ENCODE data around the gene EFS.

Gene EFS

DNA sequence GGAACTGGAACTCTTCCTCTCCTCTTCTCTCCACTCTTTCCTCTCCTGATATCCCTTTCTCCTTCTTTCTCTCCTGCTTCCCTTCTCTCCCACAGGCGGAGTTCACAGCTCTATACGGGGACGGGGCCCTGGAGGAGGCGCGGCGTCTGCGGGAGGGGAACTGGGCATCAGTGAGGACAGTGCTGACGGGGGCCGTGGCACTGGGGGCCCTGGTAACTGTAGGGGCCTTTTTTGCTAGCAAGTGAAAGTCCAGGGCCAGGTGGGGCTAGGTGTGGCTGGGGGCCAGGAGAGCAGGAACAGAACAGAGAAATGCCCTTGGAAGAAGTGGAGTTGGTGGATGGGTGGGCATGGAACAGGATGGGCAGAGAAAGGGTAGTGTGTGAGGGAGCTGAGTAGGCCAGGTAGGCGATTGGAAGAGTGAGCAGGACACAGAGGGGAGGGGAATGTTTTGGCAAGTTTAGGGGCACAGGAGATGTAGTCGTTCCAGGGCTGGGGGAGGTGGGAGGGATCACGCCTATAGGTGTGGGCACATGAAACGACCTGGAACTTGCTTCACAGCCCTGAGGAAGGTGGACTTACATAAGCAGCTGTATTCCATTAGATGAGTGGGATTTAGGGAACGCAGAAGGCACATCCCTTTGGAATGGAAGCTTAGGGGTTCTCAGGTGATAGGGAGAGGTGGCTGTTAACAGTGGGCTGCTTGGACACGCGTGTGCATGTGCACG lies 56.1 kb downstream of the EFS start:
- no peak for ATAC-seq
- TF ChIP-seq PPARA (CRISPR knock-in tag; IDR thresholded peaks at IDR 0.05; ENCODE audit: borderline replicate concordance) (no peak), GLIS3 (CRISPR knock-in tag; IDR thresholded peaks at IDR 0.05) (no peak), OSR1 (CRISPR knock-in tag; IDR thresholded peaks at IDR 0.05) (no peak), ZNF565 (CRISPR knock-in tag; conservative IDR thresholded peaks at IDR 0.05; ENCODE audit: low read depth) (no peak), ARNTL (CRISPR knock-in tag; IDR thresholded peaks at IDR 0.05; ENCODE audit: borderline replicate concordance, low read depth) (no peak)
- TF ChIP-seq, protein P1, sequence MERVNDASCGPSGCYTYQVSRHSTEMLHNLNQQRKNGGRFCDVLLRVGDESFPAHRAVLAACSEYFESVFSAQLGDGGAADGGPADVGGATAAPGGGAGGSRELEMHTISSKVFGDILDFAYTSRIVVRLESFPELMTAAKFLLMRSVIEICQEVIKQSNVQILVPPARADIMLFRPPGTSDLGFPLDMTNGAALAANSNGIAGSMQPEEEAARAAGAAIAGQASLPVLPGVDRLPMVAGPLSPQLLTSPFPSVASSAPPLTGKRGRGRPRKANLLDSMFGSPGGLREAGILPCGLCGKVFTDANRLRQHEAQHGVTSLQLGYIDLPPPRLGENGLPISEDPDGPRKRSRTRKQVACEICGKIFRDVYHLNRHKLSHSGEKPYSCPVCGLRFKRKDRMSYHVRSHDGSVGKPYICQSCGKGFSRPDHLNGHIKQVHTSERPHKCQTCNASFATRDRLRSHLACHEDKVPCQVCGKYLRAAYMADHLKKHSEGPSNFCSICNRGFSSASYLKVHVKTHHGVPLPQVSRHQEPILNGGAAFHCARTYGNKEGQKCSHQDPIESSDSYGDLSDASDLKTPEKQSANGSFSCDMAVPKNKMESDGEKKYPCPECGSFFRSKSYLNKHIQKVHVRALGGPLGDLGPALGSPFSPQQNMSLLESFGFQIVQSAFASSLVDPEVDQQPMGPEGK (CRISPR knock-in tag; IDR thresholded peaks at IDR 0.05; ENCODE audit: borderline replicate concordance): no peak
- TF ChIP-seq, protein P2, sequence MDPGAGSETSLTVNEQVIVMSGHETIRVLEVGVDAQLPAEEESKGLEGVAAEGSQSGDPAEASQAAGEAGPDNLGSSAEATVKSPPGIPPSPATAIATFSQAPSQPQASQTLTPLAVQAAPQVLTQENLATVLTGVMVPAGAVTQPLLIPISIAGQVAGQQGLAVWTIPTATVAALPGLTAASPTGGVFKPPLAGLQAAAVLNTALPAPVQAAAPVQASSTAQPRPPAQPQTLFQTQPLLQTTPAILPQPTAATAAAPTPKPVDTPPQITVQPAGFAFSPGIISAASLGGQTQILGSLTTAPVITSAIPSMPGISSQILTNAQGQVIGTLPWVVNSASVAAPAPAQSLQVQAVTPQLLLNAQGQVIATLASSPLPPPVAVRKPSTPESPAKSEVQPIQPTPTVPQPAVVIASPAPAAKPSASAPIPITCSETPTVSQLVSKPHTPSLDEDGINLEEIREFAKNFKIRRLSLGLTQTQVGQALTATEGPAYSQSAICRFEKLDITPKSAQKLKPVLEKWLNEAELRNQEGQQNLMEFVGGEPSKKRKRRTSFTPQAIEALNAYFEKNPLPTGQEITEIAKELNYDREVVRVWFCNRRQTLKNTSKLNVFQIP (CRISPR knock-in tag; IDR thresholded peaks at IDR 0.05; ENCODE audit: borderline replicate concordance, low read depth): no peak

DNA sequence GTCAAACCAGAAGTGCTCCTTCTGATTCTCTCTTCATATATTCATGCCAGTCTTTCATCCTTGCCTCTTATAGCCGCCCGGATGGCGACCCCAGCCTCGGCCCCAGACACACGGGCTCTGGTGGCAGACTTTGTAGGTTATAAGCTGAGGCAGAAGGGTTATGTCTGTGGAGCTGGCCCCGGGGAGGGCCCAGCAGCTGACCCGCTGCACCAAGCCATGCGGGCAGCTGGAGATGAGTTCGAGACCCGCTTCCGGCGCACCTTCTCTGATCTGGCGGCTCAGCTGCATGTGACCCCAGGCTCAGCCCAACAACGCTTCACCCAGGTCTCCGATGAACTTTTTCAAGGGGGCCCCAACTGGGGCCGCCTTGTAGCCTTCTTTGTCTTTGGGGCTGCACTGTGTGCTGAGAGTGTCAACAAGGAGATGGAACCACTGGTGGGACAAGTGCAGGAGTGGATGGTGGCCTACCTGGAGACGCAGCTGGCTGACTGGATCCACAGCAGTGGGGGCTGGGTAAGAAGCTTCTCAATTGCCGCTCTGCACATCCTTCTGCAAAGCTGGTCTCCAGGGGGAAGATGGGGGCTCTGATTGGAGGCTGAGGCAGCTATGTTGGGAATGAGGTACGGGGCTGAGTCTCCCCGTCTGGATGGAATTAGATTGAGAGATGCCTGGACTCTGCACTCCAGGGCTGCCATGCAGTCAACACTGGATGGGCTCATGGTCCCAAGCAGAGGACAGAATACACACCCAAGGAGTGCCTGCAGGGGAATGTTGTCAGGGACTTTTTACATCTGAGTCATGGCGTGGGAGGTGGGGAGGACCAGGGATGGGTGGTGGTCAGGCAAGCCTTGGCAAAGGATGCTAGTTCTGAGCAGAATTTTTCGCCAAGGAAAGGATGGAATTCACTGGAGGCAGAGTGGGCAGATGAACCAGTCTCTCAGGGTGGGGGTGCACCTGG lies 57.0 kb downstream of the EFS start:
- no peak for ATAC-seq
- TF ChIP-seq ARNTL (CRISPR knock-in tag; IDR thresholded peaks at IDR 0.05; ENCODE audit: borderline replicate concordance, low read depth) (no peak), TOX (CRISPR knock-in tag; IDR thresholded peaks at IDR 0.05; ENCODE audit: borderline replicate concordance) (no peak), ZFP30 (CRISPR knock-in tag; IDR thresholded peaks at IDR 0.05) (no peak), ZNF8 (CRISPR knock-in tag; IDR thresholded peaks at IDR 0.05) (no peak), GLIS3 (CRISPR knock-in tag; IDR thresholded peaks at IDR 0.05) (no peak), CSDC2 (CRISPR knock-in tag; IDR thresholded peaks at IDR 0.05) (no peak), ZNF70 (CRISPR knock-in tag; IDR thresholded peaks at IDR 0.05) (no peak), CSRNP3 (CRISPR knock-in tag; IDR thresholded peaks at IDR 0.05) (no peak), SNAI2 (CRISPR knock-in tag; IDR thresholded peaks at IDR 0.05) (no peak), ZFP3 (CRISPR knock-in tag; IDR thresholded peaks at IDR 0.05) (no peak), ZNF565 (CRISPR knock-in tag; conservative IDR thresholded peaks at IDR 0.05; ENCODE audit: low read depth) (no peak), ESRRG (CRISPR knock-in tag; IDR thresholded peaks at IDR 0.05) (no peak), RARB (CRISPR knock-in tag; IDR thresholded peaks at IDR 0.05) (no peak), PPARA (CRISPR knock-in tag; IDR thresholded peaks at IDR 0.05; ENCODE audit: borderline replicate concordance) (no peak), ISL1 (CRISPR knock-in tag; IDR thresholded peaks at IDR 0.05) (no peak)
- TF ChIP-seq, protein P2 (CRISPR knock-in tag; IDR thresholded peaks at IDR 0.05; ENCODE audit: borderline replicate concordance, low read depth): no peak
- TF ChIP-seq, protein P3, sequence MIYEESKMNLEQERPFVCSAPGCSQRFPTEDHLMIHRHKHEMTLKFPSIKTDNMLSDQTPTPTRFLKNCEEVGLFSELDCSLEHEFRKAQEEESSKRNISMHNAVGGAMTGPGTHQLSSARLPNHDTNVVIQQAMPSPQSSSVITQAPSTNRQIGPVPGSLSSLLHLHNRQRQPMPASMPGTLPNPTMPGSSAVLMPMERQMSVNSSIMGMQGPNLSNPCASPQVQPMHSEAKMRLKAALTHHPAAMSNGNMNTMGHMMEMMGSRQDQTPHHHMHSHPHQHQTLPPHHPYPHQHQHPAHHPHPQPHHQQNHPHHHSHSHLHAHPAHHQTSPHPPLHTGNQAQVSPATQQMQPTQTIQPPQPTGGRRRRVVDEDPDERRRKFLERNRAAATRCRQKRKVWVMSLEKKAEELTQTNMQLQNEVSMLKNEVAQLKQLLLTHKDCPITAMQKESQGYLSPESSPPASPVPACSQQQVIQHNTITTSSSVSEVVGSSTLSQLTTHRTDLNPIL (CRISPR knock-in tag; IDR thresholded peaks at IDR 0.05; ENCODE audit: low read depth): no peak

DNA sequence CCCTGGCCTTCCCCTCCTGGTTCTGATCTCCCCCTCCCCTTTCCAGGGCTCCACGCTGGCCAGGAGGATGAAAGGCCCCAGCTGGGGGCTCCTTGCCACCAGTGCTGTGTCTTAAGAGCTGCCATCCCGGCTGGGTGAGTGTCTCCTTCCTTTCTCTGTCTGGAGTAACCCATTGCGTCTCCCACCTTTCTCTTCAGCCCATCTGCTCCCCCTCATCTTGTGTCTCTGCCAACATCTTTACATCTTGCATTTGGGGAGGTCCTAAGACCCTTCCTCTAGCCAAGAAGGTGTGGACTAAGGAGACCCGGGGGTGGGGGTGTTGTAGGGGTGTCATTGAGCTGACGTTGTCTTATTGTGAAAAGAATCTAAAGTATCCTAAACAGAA lies 57.8 kb downstream of the EFS start:
- TF ChIP-seq TSHZ2 (CRISPR knock-in tag; IDR thresholded peaks at IDR 0.05) (no peak), BACH2 (CRISPR knock-in tag; IDR thresholded peaks at IDR 0.05; ENCODE audit: borderline replicate concordance) (no peak)
- ATAC-seq: peak; percentile 5; the same call in 2 of the 3 replicates
